ENCODE data around the gene KY.
A peak's percentile ranks its signal among the peaks of the same experiment; 100 is the strongest.

Gene KY

DNA sequence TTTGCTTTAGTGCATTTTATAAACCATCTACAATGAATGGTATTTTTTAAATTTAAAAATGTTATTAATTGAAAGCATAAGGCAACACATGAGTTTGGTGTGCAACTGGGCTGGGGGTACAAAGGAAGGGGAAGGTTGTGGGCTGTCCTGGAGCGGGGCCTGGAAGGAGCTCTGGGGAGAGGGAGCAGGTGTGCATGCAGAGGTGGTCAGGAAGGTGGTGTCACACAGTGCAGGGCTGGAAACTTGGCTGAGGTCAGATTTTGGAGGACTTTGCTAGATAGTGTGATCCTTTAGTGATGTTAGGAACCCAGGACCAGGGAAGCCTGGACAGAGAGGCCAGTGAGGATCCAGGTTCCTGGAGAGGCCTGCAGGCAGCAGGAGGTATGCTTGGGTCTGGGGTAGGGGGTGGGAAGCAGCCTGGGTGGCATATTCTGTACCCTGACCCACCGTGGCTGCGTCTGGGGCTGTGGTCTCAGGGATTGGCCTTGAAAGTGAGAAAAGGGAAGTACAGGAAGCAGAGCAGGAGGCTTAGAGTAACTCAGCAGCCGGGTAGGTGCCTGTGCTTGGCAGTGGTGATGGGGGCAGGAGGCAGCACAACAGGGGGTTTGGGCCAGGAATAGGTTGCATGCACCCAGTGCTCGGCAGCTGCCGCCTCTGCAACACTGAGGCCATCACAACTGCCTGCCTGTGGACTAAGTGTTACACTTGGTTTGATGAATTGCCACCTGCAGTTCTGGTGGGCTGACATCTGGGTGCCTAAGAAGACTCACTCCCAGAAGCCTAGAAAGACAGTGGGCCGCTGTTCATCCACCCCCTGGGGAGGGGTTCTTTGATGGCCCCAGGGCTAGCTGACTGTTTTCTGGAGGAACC is 33.0 kb downstream of the KY start:
- no peak for DNase-seq

- no peak for DNase-seq
Observed at GRCh38 chr3:134615743-134616142, 35.1 kb downstream of the KY start.

- no peak for DNase-seq
Observed at GRCh38 chr3:134614955-134615354, 35.9 kb downstream of the KY start.

GRCh38 chr3:134613006-134613520 is 37.8 kb downstream of the KY start:
- no peak for DNase-seq

DNA sequence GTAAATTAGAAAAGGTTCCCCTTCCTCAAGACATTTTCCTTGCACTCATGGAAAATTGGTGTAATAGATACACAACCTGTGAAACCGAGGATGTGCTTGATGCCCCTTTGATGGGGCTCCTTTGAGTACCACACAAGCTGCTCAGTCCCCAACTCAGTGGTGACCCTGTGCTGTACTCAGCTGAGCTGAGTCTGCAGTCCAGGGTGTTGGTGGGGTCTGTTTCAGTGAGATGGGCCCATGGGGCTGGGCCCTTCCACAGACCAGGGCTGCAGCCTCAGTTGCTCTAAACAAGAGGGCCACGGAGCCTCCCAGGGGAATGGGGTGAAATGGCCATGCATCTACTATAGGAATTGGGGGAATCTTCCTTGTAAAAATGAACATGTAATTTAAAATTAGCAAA is 39.3 kb downstream of the KY start:
- DNase-seq, result no peak

- DNase-seq, result no peak
Observed at GRCh38 chr3:134610432-134611385, 40.1 kb downstream of the KY start.

DNA sequence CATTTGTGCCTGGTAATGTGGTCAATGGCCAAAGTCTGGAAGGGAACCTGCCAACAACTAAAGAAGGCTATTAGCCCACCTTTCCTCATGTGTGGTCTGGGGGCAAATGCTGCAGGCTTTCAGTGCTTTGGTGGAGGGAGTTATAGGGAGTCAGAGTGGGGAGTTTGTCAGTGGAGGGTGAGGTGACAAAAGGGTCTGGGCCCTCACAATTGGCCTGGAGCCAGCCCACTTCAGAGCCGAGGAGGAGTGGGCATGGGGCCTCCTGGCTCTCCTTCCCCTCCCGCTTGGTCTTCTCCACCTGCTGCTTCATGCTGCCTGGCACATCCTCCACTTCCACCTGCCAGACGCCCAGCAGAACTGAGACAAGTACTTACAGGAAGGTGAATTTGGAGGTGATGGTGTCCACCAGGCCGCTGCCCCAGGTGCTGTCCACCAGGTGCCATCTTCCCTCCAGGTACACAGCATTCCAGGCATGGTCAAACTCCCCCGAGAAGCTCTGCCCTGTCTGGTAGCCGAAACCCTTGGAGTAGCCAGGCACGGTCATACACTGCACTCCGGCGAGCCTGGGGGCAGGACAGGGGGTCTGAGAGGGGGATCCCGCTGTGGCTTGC is 40.9 kb downstream of the KY start:
- no peak for DNase-seq

DNA sequence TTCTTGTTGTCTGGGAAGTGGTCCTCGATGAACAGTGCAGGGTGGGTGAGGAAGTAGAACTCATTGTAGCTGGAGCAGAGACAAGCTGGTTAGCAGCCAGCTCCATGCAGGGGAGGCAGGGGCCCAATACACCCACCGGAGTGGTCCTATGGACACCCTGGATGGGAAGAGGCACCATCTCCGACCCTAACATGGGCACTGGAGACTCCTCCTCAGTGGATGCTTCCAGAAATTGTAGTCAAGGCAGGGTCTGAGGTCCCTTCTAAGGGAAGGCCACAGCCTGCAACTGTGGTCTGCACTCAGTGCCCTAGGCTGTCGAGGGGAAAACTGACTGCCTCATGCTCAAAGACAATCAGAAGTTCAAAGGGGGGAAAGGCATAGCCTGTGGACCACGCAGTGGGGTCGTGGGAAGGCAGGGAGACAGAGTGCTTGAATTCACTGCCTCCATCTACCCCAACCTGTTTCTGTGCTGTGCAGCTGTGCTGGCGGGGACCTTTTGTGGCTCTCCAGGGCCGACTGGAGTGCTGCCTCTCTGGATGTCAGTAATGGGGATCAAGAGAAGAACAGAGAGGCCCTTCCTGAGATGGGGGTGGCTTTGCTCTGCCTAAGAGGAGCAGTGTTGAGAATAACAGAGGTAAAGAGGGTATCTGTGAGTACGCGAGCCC is 41.9 kb downstream of the KY start:
- no peak for DNase-seq

DNA sequence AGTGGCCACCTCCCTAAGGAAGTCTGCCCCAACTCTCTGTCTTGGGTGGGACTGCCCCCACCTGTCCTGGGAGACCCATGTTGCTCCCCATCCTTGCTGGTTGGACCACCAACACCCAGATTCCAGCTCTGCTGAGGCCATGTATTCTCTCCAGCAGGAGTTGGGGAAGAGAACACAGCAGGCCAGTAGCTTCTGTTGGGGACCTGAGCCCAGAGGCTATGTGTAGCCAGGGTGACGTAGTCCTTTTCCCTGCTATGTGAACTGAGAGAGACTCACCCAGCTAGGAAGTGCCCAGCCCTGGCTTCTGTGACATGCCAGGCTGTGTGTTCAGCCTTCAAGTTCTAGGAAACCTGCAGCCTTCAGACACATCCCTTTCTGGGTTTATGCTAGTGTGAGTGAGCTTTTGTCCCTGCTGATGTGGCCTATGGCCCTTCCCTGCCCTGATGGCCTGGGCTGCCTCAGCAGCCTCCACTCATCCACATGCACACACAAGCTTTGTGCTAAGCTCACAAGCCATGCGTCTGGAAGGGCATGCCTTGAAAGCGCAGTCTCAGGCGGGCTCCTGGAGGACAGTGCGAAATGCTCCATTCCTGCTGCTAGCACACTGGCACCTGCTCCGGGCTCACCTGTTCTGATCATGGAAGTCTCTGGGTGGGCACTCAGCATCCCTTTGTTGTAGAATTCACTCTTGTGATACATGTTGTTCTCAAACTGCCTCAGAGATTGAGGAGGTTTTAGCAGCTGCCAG is 42.6 kb downstream of the KY start:
- no peak for DNase-seq

DNA sequence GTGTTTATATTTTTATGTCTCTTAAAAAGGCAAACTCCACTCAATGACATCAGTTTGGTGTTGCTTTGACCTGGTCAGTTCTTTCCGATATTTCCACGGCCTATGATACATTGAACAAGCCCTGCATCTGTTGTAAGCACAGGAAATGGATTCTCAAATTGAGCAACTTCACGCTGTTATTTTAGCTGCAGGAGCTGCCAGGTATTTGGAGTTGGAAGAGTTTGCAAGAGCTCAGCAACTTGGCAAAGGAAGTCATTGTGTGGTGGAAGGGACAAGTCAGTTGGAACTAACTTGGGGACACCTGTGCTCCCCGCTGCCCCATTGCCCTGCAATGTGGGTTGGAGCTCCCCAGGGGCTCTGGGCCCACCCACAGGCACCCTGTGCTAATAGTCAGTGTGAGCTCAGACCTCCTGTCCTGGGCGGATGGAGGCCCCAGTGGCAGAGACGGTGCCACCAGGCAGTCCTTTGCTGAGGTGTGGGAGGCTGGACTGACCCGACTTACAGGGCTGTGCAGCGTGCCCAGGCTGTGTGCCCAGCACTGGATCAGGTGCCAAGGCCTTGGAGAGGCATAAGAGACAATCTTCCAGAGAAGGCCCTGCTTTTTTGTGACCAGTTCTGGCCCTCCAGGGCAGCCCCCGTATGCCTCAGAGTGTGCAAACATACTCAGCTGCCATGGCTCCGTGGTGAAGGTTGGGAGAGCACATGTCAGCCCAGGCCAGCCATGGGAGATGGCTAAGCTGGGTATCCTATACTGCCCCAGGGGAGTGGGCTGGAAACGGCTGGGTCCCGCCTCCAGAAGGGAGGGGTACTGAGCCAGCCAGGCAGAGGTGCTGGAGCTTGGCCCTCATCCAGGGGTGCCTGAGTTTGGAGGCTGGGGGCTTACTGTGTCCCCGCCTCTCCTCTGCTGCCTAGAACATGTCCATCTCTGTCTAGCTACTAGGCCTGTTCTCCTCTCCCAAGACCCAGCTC is 43.5 kb downstream of the KY start:
- DNase-seq, result no peak

DNA sequence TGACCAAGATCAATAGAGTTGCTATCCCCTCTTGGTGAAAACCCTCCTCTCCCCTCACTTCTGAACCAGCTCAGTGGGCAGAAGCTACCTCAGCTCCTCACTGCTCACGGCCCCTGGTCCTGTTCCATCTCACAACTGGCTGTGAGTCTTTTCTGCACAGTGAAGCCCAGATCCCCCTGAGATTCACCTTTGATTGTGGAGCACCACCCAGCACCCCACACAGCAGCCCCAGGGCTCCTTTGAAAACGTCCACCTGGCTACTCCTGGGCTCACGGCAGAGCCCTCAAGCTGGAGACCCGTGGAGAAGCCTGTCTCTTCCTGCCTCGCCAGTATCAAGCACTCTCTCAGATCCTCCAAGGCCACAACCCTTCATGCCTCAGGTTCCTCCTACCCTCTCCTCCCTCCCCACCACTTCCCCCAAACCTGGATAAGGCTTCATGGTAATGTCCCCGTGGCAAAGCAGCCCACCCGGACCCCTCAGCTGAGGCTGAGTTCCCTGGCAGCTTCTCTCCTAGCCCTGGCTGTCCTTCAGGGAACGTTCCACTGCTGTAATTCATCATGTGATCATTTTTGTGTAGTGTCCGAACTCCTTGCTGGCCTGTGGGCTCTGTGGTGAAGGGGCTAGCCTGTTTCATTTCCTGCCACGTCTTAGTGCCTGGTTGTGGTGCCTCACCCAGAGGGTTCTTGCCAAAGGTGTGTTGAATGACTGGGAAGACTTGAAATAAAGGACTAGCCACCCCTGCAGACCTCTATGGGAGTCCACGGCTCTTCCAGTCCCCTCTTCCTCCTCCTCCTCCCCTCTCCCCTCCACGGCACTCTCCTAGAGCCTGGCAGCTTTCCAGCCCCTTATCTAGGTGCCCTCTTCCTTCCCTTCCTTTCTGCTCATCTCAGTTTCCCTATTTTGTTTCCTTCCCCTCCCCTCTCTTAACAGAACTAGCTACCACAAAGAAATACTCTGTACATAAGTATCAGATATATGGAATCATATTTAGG is 44.5 kb downstream of the KY start:
- no peak for DNase-seq

DNA sequence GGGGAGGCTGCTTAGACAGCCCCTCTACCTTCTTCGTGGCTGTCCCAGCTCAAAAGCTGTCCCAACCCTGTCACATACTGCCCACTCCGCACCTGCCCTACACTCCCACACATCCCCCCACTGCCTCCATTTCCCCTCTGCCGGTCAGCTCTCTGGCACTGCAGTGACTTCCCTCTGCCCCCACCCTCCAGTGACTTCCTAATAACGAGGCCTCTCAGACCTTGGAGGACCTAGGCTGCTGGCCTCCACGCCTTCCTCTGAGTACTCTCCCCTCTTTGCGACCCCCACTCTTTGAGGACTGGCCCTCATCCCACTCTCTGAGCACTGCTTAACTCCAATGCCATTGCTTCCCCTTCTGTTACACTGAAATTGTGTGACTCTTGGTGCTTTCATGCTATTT is 45.3 kb downstream of the KY start:
- DNase-seq, result no peak

DNA sequence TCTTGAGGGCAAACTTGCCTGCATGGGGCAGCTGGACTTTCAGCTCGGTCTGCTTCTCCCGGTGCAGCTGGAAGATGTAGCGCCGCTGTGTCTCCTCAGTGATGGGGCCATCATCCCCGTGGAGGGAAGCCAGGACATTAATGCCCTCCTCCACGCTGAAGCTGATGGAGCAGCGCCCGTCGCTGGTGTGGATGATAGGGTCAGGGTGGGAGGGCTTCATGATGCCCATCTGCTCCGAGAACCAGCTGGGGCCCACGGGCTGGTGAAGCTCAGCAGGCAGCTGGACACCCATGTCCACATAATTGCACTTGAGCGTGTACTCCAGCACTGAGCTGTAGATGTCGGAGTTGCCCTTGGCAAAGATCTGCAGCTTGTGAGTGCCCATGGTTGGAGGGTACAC is 46.9 kb downstream of the KY start:
- no peak for DNase-seq

DNA sequence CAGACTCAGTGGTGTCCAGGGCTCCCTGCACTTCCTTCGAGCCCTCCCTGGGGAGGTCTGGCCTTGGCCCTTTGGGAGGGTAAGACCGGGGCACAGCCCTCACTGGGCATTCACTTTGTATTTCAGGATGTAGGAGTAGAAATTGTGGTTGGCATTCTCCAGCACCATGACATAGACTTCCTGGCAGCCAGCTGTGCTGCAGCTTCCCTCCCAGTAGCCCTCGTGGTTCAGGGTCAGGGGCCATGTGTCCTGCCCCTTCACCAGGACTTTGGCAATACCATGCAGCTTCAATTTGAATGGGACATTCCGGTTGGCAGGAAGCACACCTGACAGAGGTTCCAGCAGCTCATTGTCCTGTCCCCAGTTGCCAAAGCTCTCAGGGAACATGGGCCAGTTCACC is 47.3 kb downstream of the KY start:
- no peak for DNase-seq

- DNase-seq, result no peak
Observed at GRCh38 chr3:134602440-134602814, 48.4 kb downstream of the KY start.

GRCh38 chr3:134601539-134602439 is 49.0 kb downstream of the KY start:
- peak; percentile 92 to 98 for DNase-seq

- peak; percentile 65 to 74 for DNase-seq
Observed at GRCh38 chr3:134600685-134601463, 49.9 kb downstream of the KY start.

Data from NCI-H524 (cell line).